ENCODE results near the gene EXOC7.

Gene EXOC7

GRCh38 chr17:76121932-76122430 is 18.4 kb upstream of the EXOC7 start:
- DNase-seq (ENCODE audit: low spot score) = no peak

GRCh38 chr17:76120658-76121008 is 17.0 kb upstream of the EXOC7 start:
- DNase-seq (ENCODE audit: low spot score) = no peak

- DNase-seq (ENCODE audit: low spot score) = no peak
These were observed 16.1 kb upstream of the EXOC7 start for GRCh38 chr17:76119409-76120371.

GRCh38 chr17:76115138-76115754 is 11.7 kb upstream of the EXOC7 start:
- no peak for DNase-seq (ENCODE audit: low spot score)

GRCh38 chr17:76111956-76112355 is 8.4 kb upstream of the EXOC7 start:
- DNase-seq (ENCODE audit: low spot score) = no peak

- peak; percentile 18 for DNase-seq (ENCODE audit: low spot score)
These were observed 3.9 kb upstream of the EXOC7 start for GRCh38 chr17:76107509-76107908.

- DNase-seq (ENCODE audit: low spot score) = no peak
These were observed 3.1 kb upstream of the EXOC7 start for GRCh38 chr17:76106703-76107102.

- DNase-seq (ENCODE audit: low spot score) = no peak
These were observed 1.3 kb upstream of the EXOC7 start for GRCh38 chr17:76104896-76105231.

- no peak for DNase-seq (ENCODE audit: low spot score)
These were observed 731 bp upstream of the EXOC7 start for GRCh38 chr17:76104140-76104895.

GRCh38 chr17:76102944-76103273 is 678 bp downstream of the EXOC7 start:
- no peak for DNase-seq (ENCODE audit: low spot score)

- DNase-seq (ENCODE audit: low spot score) = no peak
These were observed 5.8 kb downstream of the EXOC7 start for GRCh38 chr17:76097716-76098295.

- no peak for DNase-seq (ENCODE audit: low spot score)
These were observed 7.6 kb downstream of the EXOC7 start for GRCh38 chr17:76095943-76096342.

- no peak for DNase-seq (ENCODE audit: low spot score)
These were observed 9.5 kb downstream of the EXOC7 start for GRCh38 chr17:76094046-76094445.

GRCh38 chr17:76092526-76093413 is 10.8 kb downstream of the EXOC7 start:
- DNase-seq (ENCODE audit: low spot score) = no peak

- no peak for DNase-seq (ENCODE audit: low spot score)
These were observed 11.9 kb downstream of the EXOC7 start for GRCh38 chr17:76091526-76092286.

GRCh38 chr17:76090517-76091129 is 13.0 kb downstream of the EXOC7 start:
- no peak for DNase-seq (ENCODE audit: low spot score)

- DNase-seq (ENCODE audit: low spot score) = no peak
These were observed 13.7 kb downstream of the EXOC7 start for GRCh38 chr17:76089680-76090516.

GRCh38 chr17:76088868-76089576 is 14.6 kb downstream of the EXOC7 start:
- no peak for DNase-seq (ENCODE audit: low spot score)
